ENCODE data around the gene PPM1A. TPM values are rescaled to one million over a fixed set of nuclear protein-coding genes. Genes with fewer than 3 reads are reported as not detected.

Gene PPM1A
- total and polyA plus RNA-seq, 2 of the 8 experiments (the other 6 are each of a cell fraction or from before 2014, with no cell fraction given): 14.0 to 51.2 TPM

GRCh38 chr14:60328583-60328982, 79.6 kb downstream of the PPM1A start:
- H3K14ac ChIP-seq (ENCODE audit: insufficient read length): no peak overlapping the region
- H3K4me2 ChIP-seq (ENCODE audit: insufficient read depth in 1 of 2, low read depth in 2 of 2, low read length in 2 of 2): peak overlapping the region in 1 of 2 experiments; percentile 97; a peak in 1 of 4 replicates
- H2BK5ac ChIP-seq (ENCODE audit: low read depth, low read length): no peak overlapping the region
- no peak overlapping the region for H4K5ac ChIP-seq (ENCODE audit: insufficient read length, low read depth, low read length)
- CTCF ChIA-PET (ENCODE audit: partially characterized antibody): interaction anchor here (0.8 to 7.8 kb wide), 31 partner anchors 10 to 653 kb away, joined by 3 to 73 read pairs (median 6); partner anchors contain the start of gene PPM1A
- H2BK15ac ChIP-seq (ENCODE audit: low read length): no peak overlapping the region
- H2BK20ac ChIP-seq (ENCODE audit: low read length): 0 out of 2 replicates have a peak overlapping the region, but pooled peaks have one; percentile 36
- H3K18ac ChIP-seq (ENCODE audit: extremely low read depth, low read length): peak overlapping the region; percentile 40; the same call in 1 of the 2 replicates
- no peak overlapping the region for H2BK12ac ChIP-seq (ENCODE audit: low read depth, low read length)
- no peak overlapping the region for H3K4me3 ChIP-seq (ENCODE audit: extremely low read depth in 1 of 4, insufficient read depth in 2 of 4, low read depth in 3 of 4, low read length in 4 of 4)
- H3K27ac ChIP-seq (ENCODE audit: low read depth, low read length): no peak overlapping the region
- no peaks in the 10 kb centered on the region for H3K9me3 ChIP-seq (ENCODE audit: insufficient read depth in 2 of 2, low read depth in 1 of 2, low read length in 1 of 2)
- no peak for DNase-seq (ENCODE audit: low read depth in 1 of 2, low spot score in 2 of 2)
- H3K27me3 ChIP-seq (replicated peaks in 1 of 4; ENCODE audit: control insufficient read depth in 3 of 4, extremely low read depth in 1 of 4, insufficient read depth in 3 of 4, low read length in 3 of 4): peaks cover 0 to 5% (median 1%) of the 10 kb centered on the region in 4 experiments; a peak in 3 of 7 replicates
- H3K23me2 ChIP-seq (ENCODE audit: low read depth, low read length): peaks cover 2% of the 10 kb centered on the region; the same call in 1 of the 2 replicates
- 0 out of 2 replicates have a peak overlapping the region, but pooled peaks have one; percentile 11 for H2AFZ ChIP-seq (ENCODE audit: low read length)
- H3K4me1 ChIP-seq (replicated peaks in 1 of 4; ENCODE audit: control insufficient read depth in 3 of 4, insufficient read depth in 4 of 4, low read length in 3 of 4): peaks cover 7 to 14% (median 8%) of the 10 kb centered on the region in 4 experiments; a peak in 6 of 7 replicates
- peak; percentile 66 for FAIRE-seq
- no peak overlapping the region for H3K9ac ChIP-seq (replicated peaks in 1 of 4; ENCODE audit: extremely low read depth in 1 of 4, low read depth in 3 of 4, low read length in 3 of 4)
- POLR2A ChIA-PET (ENCODE audit: partially characterized antibody): interaction anchor here (0.9 to 1.5 kb wide), 5 partner anchors 10 to 80 kb away, joined by 3 to 8 read pairs (median 4); partner anchors contain the start of gene PPM1A
- no peak overlapping the region for H3K56ac ChIP-seq (replicated peaks; ENCODE audit: insufficient read length, low read depth, low read length)
- no peak overlapping the region for H4K91ac ChIP-seq (replicated peaks; ENCODE audit: insufficient read length, low read length)
- no peaks in the 10 kb centered on the region for H3K36me3 ChIP-seq (ENCODE audit: control insufficient read depth in 2 of 4, insufficient read depth in 4 of 4, low read length in 3 of 4)
- H3K23ac ChIP-seq (ENCODE audit: insufficient read length): no peak overlapping the region
- H3K4ac ChIP-seq (replicated peaks; ENCODE audit: insufficient read length, low read depth, low read length): no peak overlapping the region
- H2BK120ac ChIP-seq (replicated peaks; ENCODE audit: low read depth, low read length): no peak overlapping the region
- TF ChIP-seq CTCF (IDR thresholded peaks at IDR 0.05; ENCODE audit: control extremely low read depth in 1 of 3, insufficient read depth in 1 of 3, low read depth in 1 of 3, low read length in 3 of 3): peak; percentile 63 to 78 (median 73)
- TF ChIP-seq SIN3A (conservative IDR thresholded peaks at IDR 0.05 in 1 of 2, IDR thresholded peaks at IDR 0.05 in 1 of 2; ENCODE audit: low read depth in 1 of 2, low read length in 2 of 2): no peak
- peak; percentile 76 for TF ChIP-seq RAD21 (IDR thresholded peaks at IDR 0.05 in 1 of 2, conservative IDR thresholded peaks at IDR 0.05 in 1 of 2; ENCODE audit: low read depth in 2 of 2, low read length in 2 of 2)
- TF ChIP-seq ASH2L (IDR thresholded peaks at IDR 0.05; ENCODE audit: low read length): no peak
- TF ChIP-seq RFX5 (IDR thresholded peaks at IDR 0.05; ENCODE audit: borderline replicate concordance, low read depth, low read length): no peak
- TF ChIP-seq KDM1A (IDR thresholded peaks at IDR 0.05; ENCODE audit: borderline replicate concordance, low read length): no peak
- TF ChIP-seq JUN (IDR thresholded peaks at IDR 0.05; ENCODE audit: low read depth, low read length): no peak
- peak; percentile 43; the same call in 1 of the 2 replicates for TF ChIP-seq MAX (IDR thresholded peaks at IDR 0.05)
- peak; percentile 4 for TF ChIP-seq EZH2 (IDR thresholded peaks at IDR 0.05; ENCODE audit: low read depth, low read length, severe bottlenecking)
- H2AK5ac ChIP-seq (ENCODE audit: low read depth, low read length): no peak overlapping the region
- no peak overlapping the region for H4K8ac ChIP-seq (ENCODE audit: extremely low read depth, insufficient read depth, low read length)
- H3K79me2 ChIP-seq (ENCODE audit: control insufficient read depth in 1 of 2, insufficient read depth in 2 of 2, low read length in 2 of 2): no peaks in the 10 kb centered on the region
- WGBS, 2 experiments (ENCODE audit: extremely low coverage in 1 of 2, insufficient coverage in 1 of 2, insufficient read length in 1 of 2, insufficient replicate concordance in 2 of 2, low coverage in 1 of 2, low lambda C conversion rate in 2 of 2, missing lambda C conversion rate in 1 of 2): 39% methylated on average over 6 of the region's 6 CpGs; no CpG with 5 or more reads in 1 of the 2 experiments
- H4K20me1 ChIP-seq (replicated peaks in 1 of 2; ENCODE audit: control insufficient read depth in 1 of 2, insufficient read depth in 2 of 2, low read length in 2 of 2): no peaks in the 10 kb centered on the region
- H3K79me1 ChIP-seq (ENCODE audit: low read depth, low read length): no peaks in the 10 kb centered on the region

Data from H1 (cell line).